H9 (cell line): ENCODE measurements around the gene MATK. TPM values are rescaled to one million over a fixed set of nuclear protein-coding genes. Genes with fewer than 3 reads are reported as not detected.

Experiments
- DNase-seq: peaks from one replicate; pipeline ENCODE4 v3.0.0-alpha.2; 2017
- H2AFZ ChIP-seq: one replicate; pipeline ENCODE4 v1.6.1; 2013; ENCODE audit warnings: mild to moderate bottlenecking, low read length, control low read depth, moderate library complexity
- H2AK5ac ChIP-seq: 2 replicates; pipeline ENCODE4 v1.6.1; 2013; ENCODE audit warnings: low read length, control low read depth, mixed read lengths; ENCODE audit not compliant: insufficient read length
- H2BK120ac ChIP-seq: one replicate; pipeline ENCODE4 v1.6.1; 2013; ENCODE audit warnings: low read depth, mild to moderate bottlenecking, low read length, control low read depth, inconsistent platforms; ENCODE audit not compliant: poor library complexity, severe bottlenecking
- H2BK12ac ChIP-seq: 2 replicates; pipeline ENCODE4 v1.6.1; 2013; ENCODE audit warnings: low read length, control low read depth, mixed read lengths, low read depth; ENCODE audit not compliant: insufficient read length
- H2BK15ac ChIP-seq: 2 replicates; pipeline ENCODE4 v1.6.1; 2013; ENCODE audit warnings: low read depth, low read length, control low read depth
- H2BK20ac ChIP-seq: one replicate; pipeline ENCODE4 v1.6.1; 2013; ENCODE audit warnings: low read depth, mild to moderate bottlenecking, low read length, control low read depth, inconsistent platforms; ENCODE audit not compliant: poor library complexity, severe bottlenecking
- H2BK5ac ChIP-seq: 2 replicates; pipeline ENCODE4 v1.6.1; 2013; ENCODE audit warnings: low read length, control low read depth, mixed read lengths; ENCODE audit not compliant: insufficient read length
- H3K14ac ChIP-seq: 2 replicates; pipeline ENCODE4 v1.6.1; 2013; ENCODE audit warnings: low read length, control low read depth; ENCODE audit not compliant: insufficient read depth
- H3K18ac ChIP-seq: 2 replicates; pipeline ENCODE4 v1.6.1; 2013; ENCODE audit warnings: low read depth, mild to moderate bottlenecking, mixed read lengths, low read length, control low read depth; ENCODE audit not compliant: insufficient read length
- H3K23ac ChIP-seq: 2 replicates; pipeline ENCODE4 v1.6.1; 2013; ENCODE audit warnings: low read length, control low read depth, mixed read lengths, low read depth; ENCODE audit not compliant: insufficient read length
- H3K23me2 ChIP-seq: 2 replicates; pipeline ENCODE4 v1.6.1; 2013; ENCODE audit warnings: low read depth, mild to moderate bottlenecking, mixed read lengths, low read length, control low read depth; ENCODE audit not compliant: insufficient read length, poor library complexity, severe bottlenecking
- H3K27ac ChIP-seq: 2 replicates; pipeline ENCODE4 v1.5.1; 2013; ENCODE audit warnings: low read length, control low read depth, mixed read lengths, low read depth; ENCODE audit not compliant: insufficient read length
- H3K27me3 ChIP-seq: 2 replicates; pipeline ENCODE4 v1.6.1; 2013; ENCODE audit warnings: low read length, control low read depth, inconsistent platforms; ENCODE audit not compliant: insufficient read depth
- H3K4ac ChIP-seq: 2 replicates; pipeline ENCODE4 v1.6.1; 2013; ENCODE audit warnings: low read depth, mild to moderate bottlenecking, control low read depth, inconsistent platforms, low read length, moderate library complexity
- H3K4me1 ChIP-seq: 2 replicates; pipeline ENCODE4 v1.6.1; 2013; ENCODE audit warnings: low read length, control low read depth, inconsistent platforms; ENCODE audit not compliant: insufficient read depth
- H3K4me2 ChIP-seq: 2 replicates; pipeline ENCODE4 v1.6.1; 2013; ENCODE audit warnings: low read length, control low read depth, mixed read lengths; ENCODE audit not compliant: insufficient read length, insufficient read depth
- H3K56ac ChIP-seq: 2 replicates; pipeline ENCODE4 v1.6.1; 2013; ENCODE audit warnings: low read depth, mild to moderate bottlenecking, mixed read lengths, low read length, control low read depth; ENCODE audit not compliant: insufficient read length
- H3K79me1 ChIP-seq: 2 replicates; pipeline ENCODE4 v1.6.1; 2013; ENCODE audit warnings: low read depth, mild to moderate bottlenecking, moderate library complexity, low read length, control low read depth, inconsistent platforms; ENCODE audit not compliant: insufficient read depth, poor library complexity, severe bottlenecking
- H3K79me2 ChIP-seq: 2 replicates; pipeline ENCODE4 v1.6.1; 2013; ENCODE audit warnings: low read length, control low read depth, inconsistent platforms; ENCODE audit not compliant: insufficient read depth
- H3K9ac ChIP-seq: 2 replicates; pipeline ENCODE4 v1.6.1; 2013; ENCODE audit warnings: low read length, control low read depth, mixed read lengths; ENCODE audit not compliant: insufficient read length; ENCODE audit errors: extremely low read depth
- H3K9me3 ChIP-seq: one replicate; pipeline ENCODE4 v1.6.1; 2013; ENCODE audit warnings: low read depth, low read length, inconsistent platforms; ENCODE audit not compliant: control insufficient read depth
- H3T11ph ChIP-seq: one replicate; pipeline ENCODE4 v1.6.1; 2013; ENCODE audit warnings: mild to moderate bottlenecking, low read length, control low read depth, inconsistent platforms
- H4K20me1 ChIP-seq: one replicate; pipeline ENCODE4 v1.6.1; 2013; ENCODE audit not compliant: control insufficient read depth, insufficient read length, insufficient read depth
- H4K5ac ChIP-seq: 2 replicates; pipeline ENCODE4 v1.6.1; 2013; ENCODE audit warnings: low read depth, mild to moderate bottlenecking, mixed read lengths, low read length, control low read depth; ENCODE audit not compliant: insufficient read length
- H4K8ac ChIP-seq: replicated peaks from 2 replicates; pipeline ENCODE4 v1.6.1; 2013; ENCODE audit warnings: low read length, control low read depth, mixed read lengths, low read depth; ENCODE audit not compliant: insufficient read length
- H4K91ac ChIP-seq: 2 replicates; pipeline ENCODE4 v1.6.1; 2013; ENCODE audit warnings: low read depth, mild to moderate bottlenecking, moderate library complexity, mixed read lengths, low read length, control low read depth; ENCODE audit not compliant: insufficient read length
- H3K27ac Mint-ChIP-seq, 3 experiments: 2 replicates in 2 of 3; 3 replicates in 1 of 3; pipeline ENCODE4 v1.8.0; 2020 to 2021; ENCODE audit warnings: mixed read lengths in 3 of 3, mild to moderate bottlenecking in 1 of 3, moderate library complexity in 1 of 3
- H3K27me3 Mint-ChIP-seq: 2 replicates; pipeline ENCODE4 v1.8.0; 2021; ENCODE audit warnings: low read depth, mild to moderate bottlenecking, moderate library complexity, mixed read lengths
- H3K36me3 Mint-ChIP-seq, 3 experiments: 2 replicates in 2 of 3; 3 replicates in 1 of 3; pipeline ENCODE4 v1.8.0; 2020 to 2021; ENCODE audit warnings: low read depth in 3 of 3, mixed read lengths in 3 of 3; ENCODE audit not compliant: insufficient read depth in 1 of 3
- H3K4me1 Mint-ChIP-seq, 2 experiments: 2 replicates each; pipeline ENCODE4 v1.8.0; 2020; ENCODE audit warnings: mixed read lengths in 2 of 2
- H3K4me3 Mint-ChIP-seq, 2 experiments: 2 replicates in 1 of 2; 3 replicates in 1 of 2; pipeline ENCODE4 v1.8.0; 2020 to 2021; ENCODE audit warnings: mild to moderate bottlenecking in 2 of 2, mixed read lengths in 2 of 2, moderate library complexity in 1 of 2
- H3K9me3 Mint-ChIP-seq, 2 experiments: 2 replicates in 1 of 2; 3 replicates in 1 of 2; pipeline ENCODE4 v1.8.0; 2020; ENCODE audit warnings: mild to moderate bottlenecking in 2 of 2, mixed read lengths in 2 of 2, moderate library complexity in 1 of 2
- WGBS: extraction: QIAGEN DNeasy Blood & Tissue Kit; methylation state at CpG from one replicate; pipeline ENCODE4 v1.1.7; 2013; ENCODE audit warnings: missing lambda C conversion rate, low lambda C conversion rate, mixed read lengths; ENCODE audit not compliant: insufficient read length; ENCODE audit errors: extremely low coverage; 5-methylcytosine and 5-hydroxymethylcytosine counted together
- total RNA-seq: library from RNA; stranded (reverse); gene quantifications from 2 replicates; pipeline ENCODE4 v1.2.1, GENCODE V29; 2021
- TF ChIP-seq, protein P1 (sequence below): fragments of 200-600 bp; sonication (generic); conservative IDR thresholded peaks from 3 replicates; pipeline ENCODE4 v1.8.0; 2021; ENCODE audit warnings: antibody characterized with exemption, mild to moderate bottlenecking

MATK gene
- total RNA-seq, 1 experiment from 2014 or later = 13.5 TPM

GRCh38 chr19:3778104-3778867, 7.9 kb downstream of the MATK start:
- Histone ChIP-seq H4K5ac (no peak overlapping the region), H2BK20ac (no peak overlapping the region), H2BK120ac (no peak overlapping the region), H3K27ac (no peak overlapping the region), H3T11ph (no peak overlapping the region), H2BK12ac (no peak overlapping the region), H3K27me3 (no peaks in the 10 kb centered on the region), H4K20me1 (no peaks in the 10 kb centered on the region), H3K4ac (no peak overlapping the region), H3K56ac (no peak overlapping the region), H3K79me1 (no peaks in the 10 kb centered on the region), H3K9me3 (peaks cover 19% of the 10 kb centered on the region), H3K23me2 (no peaks in the 10 kb centered on the region), H3K23ac (no peak overlapping the region), H3K9ac (no peak overlapping the region), H3K4me1 (no peaks in the 10 kb centered on the region), H2BK5ac (no peak overlapping the region), H3K18ac (no peak overlapping the region), H4K91ac (no peak overlapping the region), H2BK15ac (no peak overlapping the region), H4K8ac (no peak overlapping the region), H2AK5ac (no peak overlapping the region), H3K79me2 (no peaks in the 10 kb centered on the region), H3K4me2 (no peak overlapping the region), H2AFZ (no peak overlapping the region), H3K14ac (no peak overlapping the region)
- peaks cover 19 to 21% (median 21%) of the 10 kb centered on the region in 3 experiments for H3K36me3 Mint-ChIP-seq
- H3K4me3 Mint-ChIP-seq = no peak overlapping the region
- no peak overlapping the region for H3K27ac Mint-ChIP-seq
- no CpG with 5 or more reads among the region's 37 CpGs for WGBS
- peaks cover 15% of the 10 kb centered on the region for H3K27me3 Mint-ChIP-seq
- H3K9me3 Mint-ChIP-seq = peaks cover 21 to 23% of the 10 kb centered on the region in 2 experiments
- peaks cover 0 to 5% of the 10 kb centered on the region in 2 experiments; a peak in 1 of 4 replicates for H3K4me1 Mint-ChIP-seq
- TF ChIP-seq, protein P1, sequence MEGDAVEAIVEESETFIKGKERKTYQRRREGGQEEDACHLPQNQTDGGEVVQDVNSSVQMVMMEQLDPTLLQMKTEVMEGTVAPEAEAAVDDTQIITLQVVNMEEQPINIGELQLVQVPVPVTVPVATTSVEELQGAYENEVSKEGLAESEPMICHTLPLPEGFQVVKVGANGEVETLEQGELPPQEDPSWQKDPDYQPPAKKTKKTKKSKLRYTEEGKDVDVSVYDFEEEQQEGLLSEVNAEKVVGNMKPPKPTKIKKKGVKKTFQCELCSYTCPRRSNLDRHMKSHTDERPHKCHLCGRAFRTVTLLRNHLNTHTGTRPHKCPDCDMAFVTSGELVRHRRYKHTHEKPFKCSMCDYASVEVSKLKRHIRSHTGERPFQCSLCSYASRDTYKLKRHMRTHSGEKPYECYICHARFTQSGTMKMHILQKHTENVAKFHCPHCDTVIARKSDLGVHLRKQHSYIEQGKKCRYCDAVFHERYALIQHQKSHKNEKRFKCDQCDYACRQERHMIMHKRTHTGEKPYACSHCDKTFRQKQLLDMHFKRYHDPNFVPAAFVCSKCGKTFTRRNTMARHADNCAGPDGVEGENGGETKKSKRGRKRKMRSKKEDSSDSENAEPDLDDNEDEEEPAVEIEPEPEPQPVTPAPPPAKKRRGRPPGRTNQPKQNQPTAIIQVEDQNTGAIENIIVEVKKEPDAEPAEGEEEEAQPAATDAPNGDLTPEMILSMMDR = no peak
- DNase-seq = no peak
